HG02938 (cell line): ENCODE data around the gene CHMP6.

Experiments
- ATAC-seq: cut with Tn5 transposase; IDR thresholded peaks from one replicate; pipeline ENCODE4 v1.9.1; 2021; ENCODE audit warnings: mild to moderate bottlenecking, moderate library complexity; ENCODE audit not compliant: unreplicated experiment

The CHMP6 gene

GRCh38 chr17:80992077-80992947 lies 671 bp downstream of the CHMP6 start:
- ATAC-seq: no peak

GRCh38 chr17:80992948-80993624 lies 1.4 kb downstream of the CHMP6 start:
- no peak for ATAC-seq

GRCh38 chr17:80995131-80995530 lies 3.5 kb downstream of the CHMP6 start:
- ATAC-seq: no peak

- no peak for ATAC-seq
Observed at GRCh38 chr17:80996422-80997305, 5.0 kb downstream of the CHMP6 start.

- no peak for ATAC-seq
Observed at GRCh38 chr17:80997424-80998117, 5.9 kb downstream of the CHMP6 start.

GRCh38 chr17:80998118-80998747 lies 6.6 kb downstream of the CHMP6 start:
- ATAC-seq: no peak

- no peak for ATAC-seq
Observed at GRCh38 chr17:80998748-80999535, 7.3 kb downstream of the CHMP6 start.

- no peak for ATAC-seq
Observed at GRCh38 chr17:80999536-81000333, 8.1 kb downstream of the CHMP6 start.

- ATAC-seq: no peak
Observed at GRCh38 chr17:81000334-81000630, 8.6 kb downstream of the CHMP6 start.

- no peak for ATAC-seq
Observed at GRCh38 chr17:81000631-81001357, 9.2 kb downstream of the CHMP6 start.

GRCh38 chr17:81002013-81002384 lies 10.4 kb downstream of the CHMP6 start:
- ATAC-seq: no peak

GRCh38 chr17:81002409-81003361 lies 11.0 kb downstream of the CHMP6 start:
- no peak for ATAC-seq

- ATAC-seq: no peak
Observed at GRCh38 chr17:81003711-81004475, 12.3 kb downstream of the CHMP6 start.

GRCh38 chr17:81006891-81007290 lies 15.2 kb downstream of the CHMP6 start:
- ATAC-seq: no peak

GRCh38 chr17:81008140-81008539 lies 16.5 kb downstream of the CHMP6 start:
- no peak for ATAC-seq

GRCh38 chr17:81009136-81009535 lies 17.5 kb downstream of the CHMP6 start:
- no peak for ATAC-seq
